CD4-positive, alpha-beta T cell treated with Interleukin-1 beta for 1 hour (primary cell): ENCODE data around the gene DCAF6.

Experiments
- DNase-seq, 2 donors: peaks; one replicate each; pipeline ENCODE4 v3.0.0-alpha.2; 2020 to 2022

Gene DCAF6

GRCh38 chr1:167973832-167974231 is 37.3 kb downstream of the DCAF6 start:
- DNase-seq = no peak

GRCh38 chr1:167974698-167975097 is 38.2 kb downstream of the DCAF6 start:
- DNase-seq = no peak

GRCh38 chr1:167977245-167977644 is 40.8 kb downstream of the DCAF6 start:
- DNase-seq = no peak

- no peak for DNase-seq
Observed at GRCh38 chr1:167981933-167982332, 45.5 kb downstream of the DCAF6 start.

GRCh38 chr1:167983797-167984420 is 47.4 kb downstream of the DCAF6 start:
- DNase-seq = no peak

DNA sequence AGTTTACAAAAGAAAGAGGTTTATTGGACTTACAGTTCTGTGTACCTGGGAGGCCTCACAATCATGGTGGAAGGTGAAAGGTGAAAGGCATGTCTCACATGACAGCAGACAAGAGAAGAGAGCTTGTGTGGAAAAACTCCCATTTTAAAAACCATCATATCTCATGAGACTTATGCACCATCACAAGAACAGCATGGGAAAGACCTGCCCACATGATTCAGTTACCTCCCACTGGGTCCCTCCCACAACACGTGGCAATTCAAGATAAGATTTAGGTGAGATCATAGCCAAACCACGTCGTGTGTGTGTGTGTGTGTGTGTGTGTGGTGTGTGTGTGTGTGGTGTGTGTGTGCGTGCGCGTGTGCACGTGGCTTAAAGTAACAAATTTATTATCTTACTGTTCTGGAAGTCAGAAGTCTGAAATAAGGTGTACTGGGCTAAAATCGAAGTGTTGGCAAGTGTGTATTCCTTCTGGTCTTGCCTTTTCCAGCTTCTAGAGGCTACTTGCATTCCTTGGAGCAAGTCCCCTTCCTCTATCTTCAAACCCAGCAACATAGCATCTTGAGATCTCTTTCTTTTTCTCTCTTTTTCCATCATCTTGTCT is 48.5 kb downstream of the DCAF6 start:
- DNase-seq = no peak

DNA sequence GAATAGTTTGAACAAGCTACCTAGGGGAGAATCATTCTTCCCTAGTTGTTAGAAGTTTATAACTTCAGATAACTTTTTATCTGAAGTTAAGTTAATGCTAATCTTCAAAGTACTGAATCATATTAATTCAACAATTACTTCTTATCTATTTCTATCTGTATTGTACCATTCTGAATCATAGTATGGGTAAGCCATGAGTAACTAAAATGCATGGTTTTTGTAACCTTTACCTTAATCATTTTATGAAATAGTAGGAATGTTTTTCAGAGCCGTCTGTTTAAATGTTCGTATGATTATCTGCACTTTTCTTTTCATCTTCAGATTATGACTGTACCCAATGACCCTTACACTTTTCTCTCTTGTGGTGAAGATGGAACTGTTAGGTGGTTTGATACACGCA is 50.7 kb downstream of the DCAF6 start:
- no peak for DNase-seq

DNA sequence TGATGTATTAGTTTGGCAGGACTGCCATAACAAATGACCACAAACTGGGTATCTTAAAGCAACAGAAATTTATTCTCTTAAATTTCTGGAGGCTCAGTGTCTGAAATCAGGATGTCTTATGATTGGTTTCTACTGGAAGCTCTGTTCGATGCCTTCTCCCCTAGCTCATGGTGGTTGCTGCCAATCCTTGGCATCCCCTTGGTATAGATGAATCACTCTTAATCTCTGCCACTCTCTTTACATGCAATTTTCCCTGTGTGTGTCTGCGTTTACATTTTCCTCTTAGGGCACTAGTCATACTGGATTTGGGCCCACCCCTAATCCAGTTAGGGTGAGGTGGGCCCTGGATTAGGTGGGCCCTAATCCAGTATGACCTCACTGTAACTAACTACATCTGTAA is 55.1 kb downstream of the DCAF6 start:
- DNase-seq = no peak

- no peak for DNase-seq
Observed at GRCh38 chr1:167993720-167994119, 57.2 kb downstream of the DCAF6 start.

- DNase-seq = no peak
Observed at GRCh38 chr1:167994560-167994959, 58.1 kb downstream of the DCAF6 start.

GRCh38 chr1:167995038-167995437 is 58.6 kb downstream of the DCAF6 start:
- no peak for DNase-seq

DNA sequence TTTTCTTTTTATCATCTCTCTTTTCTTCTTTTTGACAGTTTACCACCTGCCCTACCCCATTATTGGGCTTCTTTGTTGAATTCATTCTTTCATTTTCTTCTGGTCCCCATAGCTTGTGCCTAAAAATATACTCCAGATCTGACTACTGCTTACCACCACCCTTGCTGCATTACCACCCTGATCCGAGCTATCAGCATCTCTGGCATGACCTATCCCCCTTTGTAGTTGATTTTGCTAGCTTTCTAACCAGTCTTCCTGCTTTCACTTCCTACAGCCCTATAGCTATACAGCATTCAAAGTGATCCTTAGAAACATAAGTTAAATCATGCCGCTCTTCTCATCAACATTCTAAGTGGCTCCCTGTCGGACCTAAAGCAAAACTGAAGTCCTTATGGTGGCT is 59.8 kb downstream of the DCAF6 start:
- DNase-seq = no peak

GRCh38 chr1:167997037-167997575 is 60.6 kb downstream of the DCAF6 start:
- DNase-seq = no peak

- DNase-seq = no peak
Observed at GRCh38 chr1:167999877-168000276, 63.4 kb downstream of the DCAF6 start.

GRCh38 chr1:168000656-168001055 is 64.2 kb downstream of the DCAF6 start:
- DNase-seq = no peak

DNA sequence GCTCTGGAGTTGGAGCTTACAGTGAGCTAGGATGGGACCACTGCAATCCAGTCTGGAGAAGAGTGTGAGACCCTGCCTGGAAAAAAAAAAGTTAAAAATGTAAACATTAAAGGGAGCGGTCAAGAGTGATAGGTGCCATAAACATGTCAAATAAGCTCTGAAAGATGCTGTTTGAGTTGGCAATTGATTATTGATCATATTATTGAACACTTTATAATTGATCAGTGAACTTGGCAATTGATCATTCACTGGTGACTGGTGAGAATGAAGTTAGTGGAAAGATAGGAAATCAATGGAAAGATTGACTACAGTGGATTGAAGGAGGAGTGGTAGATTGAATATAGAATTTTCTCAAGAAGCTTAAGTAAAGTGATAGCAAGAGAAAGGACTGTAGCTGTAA is 64.7 kb downstream of the DCAF6 start:
- no peak for DNase-seq

DNA sequence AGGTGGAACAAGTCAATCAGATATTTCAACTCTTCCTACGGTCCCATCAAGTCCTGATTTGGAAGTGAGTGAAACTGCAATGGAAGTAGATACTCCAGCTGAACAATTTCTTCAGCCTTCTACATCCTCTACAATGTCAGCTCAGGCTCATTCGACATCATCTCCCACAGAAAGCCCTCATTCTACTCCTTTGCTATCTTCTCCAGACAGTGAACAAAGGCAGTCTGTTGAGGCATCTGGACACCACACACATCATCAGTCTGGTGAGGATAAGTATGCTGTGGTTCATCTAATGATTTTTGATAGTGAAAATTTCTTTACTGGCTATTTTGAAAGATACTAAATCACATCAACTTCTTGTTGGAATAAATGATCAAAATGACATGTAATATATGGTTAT is 68.0 kb downstream of the DCAF6 start:
- no peak for DNase-seq

GRCh38 chr1:168005529-168005928 is 69.0 kb downstream of the DCAF6 start:
- no peak for DNase-seq

DNA sequence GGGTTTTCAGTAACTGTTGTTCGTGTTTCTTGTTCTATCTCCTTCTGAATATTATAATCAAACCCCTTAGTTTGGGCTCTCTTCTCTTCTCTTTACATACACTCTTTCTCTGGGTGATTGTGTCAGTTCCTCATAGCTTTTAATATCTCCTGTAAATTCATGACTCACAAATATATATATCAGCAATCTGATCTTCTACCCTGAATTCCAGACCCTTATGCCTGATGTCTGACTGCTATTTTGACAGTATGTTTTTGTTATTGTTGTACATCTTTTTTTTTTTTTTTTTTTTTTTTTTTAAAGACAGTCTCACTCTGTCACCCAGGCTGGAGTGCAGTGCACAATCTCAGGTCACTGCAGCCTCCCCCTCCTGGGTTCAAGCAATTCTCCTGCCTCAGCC is 71.2 kb downstream of the DCAF6 start:
- DNase-seq = no peak

DNA sequence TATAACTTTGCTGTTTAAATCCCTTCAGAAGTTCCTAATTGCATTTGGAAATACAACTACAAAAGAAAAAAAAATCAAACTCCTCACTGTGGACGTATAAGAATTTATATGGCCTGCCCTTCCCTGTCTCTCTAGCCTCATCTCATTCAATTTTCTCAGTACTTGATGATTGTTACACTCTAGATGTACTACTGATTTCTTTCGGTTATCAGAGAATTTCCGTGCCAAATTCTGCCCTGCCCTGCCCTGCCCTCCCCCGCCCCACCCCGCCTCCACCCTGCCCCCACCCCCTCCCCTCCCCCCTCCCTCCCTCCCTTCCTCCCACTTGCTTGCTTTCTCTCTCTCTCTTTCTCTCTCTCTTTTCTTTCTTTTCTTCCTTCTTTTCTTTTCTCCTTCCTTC is 72.1 kb downstream of the DCAF6 start:
- no peak for DNase-seq

DNA sequence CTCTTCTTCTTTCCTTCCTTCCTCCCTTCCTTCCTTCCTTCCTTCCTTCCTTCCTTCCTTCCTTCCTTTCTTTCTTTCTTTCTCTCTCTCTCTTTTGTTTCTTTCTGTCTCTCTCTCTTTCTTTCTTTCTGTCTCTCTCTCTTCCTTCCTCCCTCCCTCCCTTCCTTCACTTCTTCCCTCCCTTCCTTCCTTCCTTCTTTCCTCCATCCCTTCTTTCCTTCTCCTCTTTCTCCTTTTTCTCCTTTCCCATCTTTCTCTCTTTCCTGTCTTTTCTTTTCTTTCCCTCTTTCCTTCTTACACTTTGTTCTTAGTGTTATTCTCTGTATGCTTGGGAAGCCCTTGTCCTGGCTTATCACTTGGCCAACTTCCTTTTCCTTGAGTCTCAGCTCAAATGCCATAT is 72.8 kb downstream of the DCAF6 start:
- no peak for DNase-seq

- DNase-seq = no peak
Observed at GRCh38 chr1:168019407-168019806, 82.9 kb downstream of the DCAF6 start.

- no peak for DNase-seq
Observed at GRCh38 chr1:168031198-168031597, 94.7 kb downstream of the DCAF6 start.

GRCh38 chr1:168031627-168032026 is 95.1 kb downstream of the DCAF6 start:
- DNase-seq = no peak

DNA sequence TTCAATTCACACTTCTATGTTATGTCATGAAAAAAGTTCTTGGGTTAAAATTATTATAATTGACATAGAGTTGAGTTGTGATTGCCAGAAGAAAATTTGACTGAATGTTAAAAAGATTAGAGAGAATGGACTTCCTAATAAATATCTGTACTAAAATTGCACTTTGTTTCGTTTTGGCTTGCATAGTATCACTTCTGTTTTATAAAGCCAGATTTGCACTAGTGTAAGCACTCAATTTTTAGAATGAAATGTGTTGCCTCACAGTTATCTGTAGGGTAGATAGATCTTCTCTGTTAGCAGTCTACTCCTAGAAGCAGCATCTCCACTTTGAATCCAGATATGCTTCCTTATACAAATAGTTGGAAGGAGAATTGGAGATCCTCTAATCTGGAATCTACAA is 95.5 kb downstream of the DCAF6 start:
- DNase-seq = no peak
